ENCODE measurements around the gene LOXL4. TPM values are rescaled to one million over a fixed set of nuclear protein-coding genes. Genes with fewer than 3 reads are reported as not detected.

The LOXL4 gene
- polyA plus RNA-seq, 3 donors, result 0.03 to 0.05 TPM; not detected in 1

DNA sequence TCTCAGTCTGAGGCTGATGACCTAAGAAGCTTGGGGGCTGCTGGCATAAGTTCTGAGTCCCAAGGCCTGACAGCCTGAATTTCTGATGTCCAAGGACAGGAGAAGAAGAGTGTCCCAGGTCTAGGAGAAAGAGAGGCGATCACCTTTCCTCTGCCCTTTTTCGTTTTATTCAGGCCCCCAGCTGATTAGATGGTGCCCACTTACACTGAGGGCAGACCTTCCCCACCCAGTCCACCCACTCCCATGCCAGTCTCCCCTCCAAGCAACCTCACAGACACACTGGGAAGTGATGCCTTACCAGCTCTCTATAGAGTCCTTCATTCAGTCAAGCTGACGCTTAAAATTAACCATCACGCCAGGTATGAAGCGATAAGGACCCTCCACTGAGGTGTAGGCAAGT is 19.3 kb upstream of the LOXL4 start:
- Mint-ChIP-seq H3K36me3 (no peaks in the 10 kb centered on the region), H3K9me3 (peaks cover 0 to 3% (median 0%) of the 10 kb centered on the region in 7 donors), H3K27me3 (ENCODE audit: low read depth in 3 of 3) (peaks cover 18 to 26% (median 20%) of the 10 kb centered on the region in 3 donors), H3K27ac (peak overlapping the region in 1 of 7 donors; percentile 64), H3K4me3 (no peak overlapping the region), H3K4me1 (no peaks in the 10 kb centered on the region)
- no peak overlapping the region for H2AFZ ChIP-seq (ENCODE audit: insufficient read depth, low read depth, low read length, poor library complexity, severe bottlenecking)
- no peaks in the 10 kb centered on the region for H3K79me2 ChIP-seq (ENCODE audit: insufficient read depth, low read length)
- TF ChIP-seq CTCF (IDR thresholded peaks at IDR 0.05), result no peak
- H3K4me3 ChIP-seq (replicated peaks in 1 of 3; ENCODE audit: low read depth in 2 of 3, low read length in 3 of 3), result no peak overlapping the region
- no peaks in the 10 kb centered on the region for H4K20me1 ChIP-seq (ENCODE audit: insufficient read depth, low read length)
- H3K4me1 ChIP-seq (ENCODE audit: control insufficient read depth in 1 of 2, insufficient read depth in 2 of 2, low read length in 2 of 2), result no peaks in the 10 kb centered on the region
- intact Hi-C loops (cut with micrococcal nuclease), result no loop called here
- H3K4me2 ChIP-seq (replicated peaks; ENCODE audit: extremely low read depth, low read length, poor library complexity, severe bottlenecking), result no peak overlapping the region
- H3K9ac ChIP-seq (ENCODE audit: insufficient read depth, low read length, poor library complexity, severe bottlenecking), result no peak overlapping the region
- DNase-seq, result no peak
- WGBS (ENCODE audit: insufficient coverage), result no CpG with 5 or more reads among the region's 5 CpGs
- H3K36me3 ChIP-seq (replicated peaks in 1 of 2; ENCODE audit: control insufficient read depth in 1 of 2, insufficient read depth in 2 of 2, low read length in 2 of 2), result no peaks in the 10 kb centered on the region
- no peak overlapping the region for H3K27ac ChIP-seq (ENCODE audit: low read depth in 1 of 2, low read length in 2 of 2)
- peaks cover 3% of the 10 kb centered on the region in 2 donors for H3K27me3 ChIP-seq (ENCODE audit: control insufficient read depth in 2 of 2, insufficient read depth in 2 of 2, low read length in 2 of 2)
- H3K9me3 ChIP-seq (replicated peaks in 1 of 2; ENCODE audit: control insufficient read depth in 1 of 2, insufficient read depth in 1 of 2, low read length in 2 of 2), result no peaks in the 10 kb centered on the region

- 97% methylated on average over 8 of the region's 12 CpGs for WGBS (ENCODE audit: insufficient coverage)
- intact Hi-C loops (cut with micrococcal nuclease), result no loop called here
- Histone ChIP-seq H3K9ac (ENCODE audit: insufficient read depth, low read length, poor library complexity, severe bottlenecking) (no peak overlapping the region), H3K36me3 (replicated peaks in 1 of 2; ENCODE audit: control insufficient read depth in 1 of 2, insufficient read depth in 2 of 2, low read length in 2 of 2) (no peaks in the 10 kb centered on the region), H3K79me2 (ENCODE audit: insufficient read depth, low read length) (no peaks in the 10 kb centered on the region), H3K27me3 (ENCODE audit: control insufficient read depth in 2 of 2, insufficient read depth in 2 of 2, low read length in 2 of 2) (peaks cover 6 to 11% of the 10 kb centered on the region in 2 donors), H3K27ac (ENCODE audit: low read depth in 1 of 2, low read length in 2 of 2) (no peak overlapping the region), H3K9me3 (replicated peaks in 1 of 2; ENCODE audit: control insufficient read depth in 1 of 2, insufficient read depth in 1 of 2, low read length in 2 of 2) (no peaks in the 10 kb centered on the region), H3K4me2 (replicated peaks; ENCODE audit: extremely low read depth, low read length, poor library complexity, severe bottlenecking) (no peak overlapping the region), H2AFZ (ENCODE audit: insufficient read depth, low read depth, low read length, poor library complexity, severe bottlenecking) (no peak overlapping the region), H3K4me1 (ENCODE audit: control insufficient read depth in 1 of 2, insufficient read depth in 2 of 2, low read length in 2 of 2) (no peaks in the 10 kb centered on the region), H3K4me3 (replicated peaks in 1 of 3; ENCODE audit: low read depth in 2 of 3, low read length in 3 of 3) (no peak overlapping the region), H4K20me1 (ENCODE audit: insufficient read depth, low read length) (no peaks in the 10 kb centered on the region)
- Mint-ChIP-seq H3K9me3 (peaks cover 0 to 5% (median 2%) of the 10 kb centered on the region in 7 donors), H3K4me1 (no peaks in the 10 kb centered on the region), H3K36me3 (no peaks in the 10 kb centered on the region), H3K27ac (peak overlapping the region in 1 of 7 donors; percentile 67), H3K4me3 (no peak overlapping the region), H3K27me3 (ENCODE audit: low read depth in 3 of 3) (peaks cover 23 to 35% (median 27%) of the 10 kb centered on the region in 3 donors)
- TF ChIP-seq CTCF (IDR thresholded peaks at IDR 0.05), result no peak
- no peak for DNase-seq
Measured at GRCh38 chr10:98286419-98286818, 18.4 kb upstream of the LOXL4 start.
